Glomerular visceral epithelial cell (primary cell): ENCODE results near the gene PSAT1.

Experiments
- DNase-seq: peaks from one replicate; pipeline ENCODE4 v3.0.0-alpha.2; 2016; ENCODE audit errors: extremely low spot score

PSAT1 gene

DNA sequence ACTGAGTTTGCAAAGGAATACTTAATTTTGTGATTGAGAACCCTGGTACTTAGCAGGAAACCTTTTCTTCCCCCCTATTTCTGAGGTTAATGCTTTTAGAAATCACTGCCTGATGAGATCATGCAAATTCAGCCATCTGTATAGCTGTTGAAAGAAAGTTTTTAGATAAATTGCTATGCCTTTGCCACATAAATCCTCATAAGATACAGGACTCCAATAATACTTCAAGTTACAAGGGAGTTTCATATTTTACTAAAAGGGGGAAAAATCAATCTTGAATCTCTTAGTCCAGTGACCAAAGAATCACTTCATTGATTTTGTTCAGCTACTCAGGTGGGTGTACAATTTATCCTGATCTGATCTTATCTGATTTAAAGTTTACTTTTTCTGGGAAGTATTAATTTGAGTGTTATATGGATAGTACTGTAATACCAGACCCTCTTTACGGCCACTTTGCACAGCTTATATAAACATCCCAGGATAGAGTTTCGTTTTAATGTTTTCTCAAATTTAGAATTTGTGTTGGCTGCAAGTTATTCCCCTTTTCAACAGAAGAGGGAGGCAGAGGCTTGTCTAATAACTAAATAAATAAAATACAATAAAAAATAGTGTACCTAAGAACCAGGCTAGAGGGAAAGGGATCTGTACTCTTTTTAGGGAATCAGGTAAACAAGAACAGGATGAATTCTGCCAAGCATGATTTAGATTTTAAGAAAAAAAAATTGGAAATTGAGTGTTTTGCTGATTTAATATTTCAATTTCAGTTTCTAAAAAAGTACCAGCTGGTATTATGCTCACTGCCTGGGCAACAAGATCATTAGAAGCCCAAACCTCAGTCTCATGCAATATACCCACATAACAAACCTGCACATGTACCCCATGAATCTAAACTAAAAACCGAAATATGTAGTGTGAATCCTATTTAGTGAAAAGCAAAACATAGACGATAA, 69.1 kb downstream of the PSAT1 start:
- peak; percentile 45 for DNase-seq

DNA sequence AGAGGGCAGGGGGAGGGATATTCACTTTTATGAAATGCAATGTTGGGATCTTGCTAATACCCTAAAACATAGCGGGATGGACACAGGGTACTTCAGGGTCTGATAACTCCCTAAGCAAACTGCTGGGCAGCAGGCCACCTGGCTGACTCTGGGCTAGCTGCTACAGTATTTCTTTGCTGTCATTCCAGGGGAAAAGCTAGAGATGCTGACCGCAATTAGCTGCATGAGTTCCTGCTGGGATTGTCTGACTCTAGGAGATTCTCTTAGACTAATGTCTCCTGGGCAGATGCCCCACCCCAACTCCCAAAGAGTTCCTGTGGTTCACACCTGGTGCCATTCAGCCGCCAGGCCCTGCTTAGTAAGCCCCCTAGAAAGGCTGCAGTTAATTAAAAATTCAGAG, 69.9 kb downstream of the PSAT1 start:
- DNase-seq, result peak; percentile 72

DNA sequence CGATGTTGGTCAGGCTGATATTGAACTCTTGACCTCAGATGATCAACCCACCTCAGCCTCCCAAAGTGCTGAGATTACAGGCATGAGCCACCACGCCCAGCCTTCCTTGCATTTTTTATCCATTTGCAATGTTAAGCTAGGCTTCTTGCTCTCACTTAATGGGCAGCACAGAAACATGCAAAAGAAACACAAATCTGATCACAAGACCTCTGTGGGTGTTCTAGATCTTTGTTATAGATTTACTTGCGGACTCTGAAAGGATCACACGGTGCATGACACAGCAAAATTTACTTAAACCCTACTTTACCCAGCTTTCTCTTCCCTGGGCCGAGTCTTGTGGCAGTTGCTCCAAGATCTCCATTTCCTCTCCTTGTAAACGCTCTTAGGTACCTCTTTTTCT, 71.3 kb downstream of the PSAT1 start:
- DNase-seq, result no peak

DNA sequence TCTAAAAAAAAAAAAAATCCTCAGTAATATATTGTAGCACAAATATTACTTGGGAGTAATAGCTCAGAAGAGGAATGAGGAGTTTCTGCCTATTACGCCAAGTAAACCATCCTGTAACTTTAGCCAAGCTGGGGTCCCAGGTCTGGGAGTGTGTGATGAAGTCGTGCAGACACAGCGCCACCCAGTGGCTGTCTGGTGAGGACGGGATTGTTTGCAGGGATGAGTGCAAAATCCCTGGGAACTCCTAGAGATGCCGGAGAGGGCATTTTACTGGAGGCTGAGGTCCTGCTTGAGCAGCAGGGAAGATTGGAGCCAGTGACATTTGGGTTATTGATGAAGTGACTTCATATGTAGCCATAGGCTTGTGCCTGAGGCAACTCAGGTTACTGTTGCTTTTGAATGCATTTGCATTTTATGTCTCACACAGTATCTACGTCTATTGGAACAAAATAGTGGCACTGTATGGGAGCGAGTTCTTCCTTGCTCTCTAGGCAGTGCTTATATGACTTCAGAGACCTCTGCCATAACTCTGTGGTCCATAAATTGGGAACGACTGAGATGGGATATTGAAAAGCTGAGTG, 72.8 kb downstream of the PSAT1 start:
- DNase-seq, result peak; percentile 63

DNA sequence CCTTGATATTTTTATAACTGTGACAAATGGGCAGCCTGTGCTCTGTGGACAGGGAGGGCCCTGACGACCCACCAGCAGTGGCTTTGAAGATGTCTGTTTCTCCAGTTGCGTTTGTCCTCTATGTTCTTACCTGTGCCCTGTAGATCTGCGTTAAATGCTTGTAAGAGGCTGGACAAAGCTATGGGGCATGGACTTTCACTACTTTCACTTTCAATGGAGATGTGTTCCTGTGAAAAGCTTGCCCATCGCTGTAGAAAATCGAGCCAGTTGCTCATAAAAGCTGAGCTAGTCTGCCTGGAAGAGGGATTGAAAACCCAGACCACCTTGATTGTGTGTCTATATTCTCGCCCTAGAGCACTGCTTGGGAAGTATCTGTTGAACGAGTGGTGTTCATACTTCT, 74.1 kb downstream of the PSAT1 start:
- no peak for DNase-seq

DNA sequence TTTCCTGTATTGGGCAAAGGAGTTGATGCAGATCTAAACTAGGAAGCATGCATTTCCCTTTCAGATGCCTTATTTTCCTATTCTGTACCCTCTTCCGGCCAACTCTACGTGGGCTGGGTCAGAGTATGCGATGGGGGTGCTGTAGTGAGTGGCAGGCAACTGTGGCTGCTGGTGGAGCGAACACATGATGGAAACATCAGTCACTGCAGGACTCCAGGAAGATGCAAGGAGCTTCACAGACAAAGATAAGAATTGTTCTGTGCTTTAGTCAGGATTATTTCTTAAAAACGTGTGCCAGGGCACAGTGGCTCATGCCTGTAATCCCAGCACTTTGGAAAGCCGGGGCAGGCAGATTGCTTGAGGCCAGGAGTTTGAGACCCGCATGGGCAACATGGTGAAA, 75.1 kb downstream of the PSAT1 start:
- DNase-seq, result no peak
